ENCODE measurements around the gene ELOVL2.

DNA sequence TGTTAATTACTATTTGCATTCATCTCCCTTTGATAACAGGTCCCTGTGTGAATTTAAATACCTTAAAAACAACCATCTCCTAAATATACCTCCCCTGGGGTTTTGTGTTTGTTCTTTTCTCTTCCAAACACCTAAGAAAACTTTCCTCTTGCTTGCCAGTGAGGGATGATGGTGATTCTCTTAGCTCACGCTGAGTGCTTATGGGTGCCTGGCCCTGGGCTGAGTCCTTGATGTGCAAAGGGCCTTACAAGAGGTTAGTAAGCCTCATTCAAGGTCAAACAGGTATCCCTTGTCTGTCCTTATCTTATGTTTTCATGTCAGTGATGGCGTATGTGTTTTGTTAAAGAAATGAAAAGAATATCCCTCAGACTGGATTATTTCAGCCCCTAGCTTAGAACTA lies 81.0 kb downstream of the ELOVL2 start:
- TF ChIP-seq, protein P1, sequence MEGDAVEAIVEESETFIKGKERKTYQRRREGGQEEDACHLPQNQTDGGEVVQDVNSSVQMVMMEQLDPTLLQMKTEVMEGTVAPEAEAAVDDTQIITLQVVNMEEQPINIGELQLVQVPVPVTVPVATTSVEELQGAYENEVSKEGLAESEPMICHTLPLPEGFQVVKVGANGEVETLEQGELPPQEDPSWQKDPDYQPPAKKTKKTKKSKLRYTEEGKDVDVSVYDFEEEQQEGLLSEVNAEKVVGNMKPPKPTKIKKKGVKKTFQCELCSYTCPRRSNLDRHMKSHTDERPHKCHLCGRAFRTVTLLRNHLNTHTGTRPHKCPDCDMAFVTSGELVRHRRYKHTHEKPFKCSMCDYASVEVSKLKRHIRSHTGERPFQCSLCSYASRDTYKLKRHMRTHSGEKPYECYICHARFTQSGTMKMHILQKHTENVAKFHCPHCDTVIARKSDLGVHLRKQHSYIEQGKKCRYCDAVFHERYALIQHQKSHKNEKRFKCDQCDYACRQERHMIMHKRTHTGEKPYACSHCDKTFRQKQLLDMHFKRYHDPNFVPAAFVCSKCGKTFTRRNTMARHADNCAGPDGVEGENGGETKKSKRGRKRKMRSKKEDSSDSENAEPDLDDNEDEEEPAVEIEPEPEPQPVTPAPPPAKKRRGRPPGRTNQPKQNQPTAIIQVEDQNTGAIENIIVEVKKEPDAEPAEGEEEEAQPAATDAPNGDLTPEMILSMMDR (conservative IDR thresholded peaks at IDR 0.05 in 1 of 2, IDR thresholded peaks at IDR 0.05 in 1 of 2; ENCODE audit: extremely low read depth in 1 of 2, insufficient read depth in 1 of 2, low read depth in 1 of 2, low read length in 2 of 2) = no peak
- no peak for TF ChIP-seq EZH2 (IDR thresholded peaks at IDR 0.05; ENCODE audit: borderline replicate concordance, low read length)

Data from mammary epithelial cell (primary cell).